ENCODE results near the gene MAN2B1.
A peak's percentile ranks its signal among the peaks of the same experiment; 100 is the strongest.

The MAN2B1 gene

DNA sequence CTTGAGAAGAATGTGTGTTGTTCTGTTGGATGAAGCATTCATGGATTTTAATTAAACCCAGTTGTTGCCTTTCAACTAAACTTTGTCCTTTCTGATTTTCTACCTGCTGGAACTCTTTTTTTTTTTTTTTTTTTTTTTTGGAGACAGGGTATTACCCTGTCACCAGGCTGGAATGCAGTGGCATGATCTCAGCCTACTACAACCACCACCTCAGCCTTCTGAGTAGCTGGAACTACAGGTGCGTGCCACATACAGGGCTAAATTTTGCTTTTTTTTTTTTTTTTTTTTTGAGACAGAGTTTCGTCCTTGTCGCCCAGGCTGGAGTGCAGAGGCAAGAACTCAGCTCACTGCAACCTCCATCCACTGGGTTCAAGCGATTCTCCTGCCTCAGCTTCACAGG lies 48.9 kb downstream of the MAN2B1 start:
- no peak for DNase-seq (ENCODE audit: low read depth in 2 of 2)

DNA sequence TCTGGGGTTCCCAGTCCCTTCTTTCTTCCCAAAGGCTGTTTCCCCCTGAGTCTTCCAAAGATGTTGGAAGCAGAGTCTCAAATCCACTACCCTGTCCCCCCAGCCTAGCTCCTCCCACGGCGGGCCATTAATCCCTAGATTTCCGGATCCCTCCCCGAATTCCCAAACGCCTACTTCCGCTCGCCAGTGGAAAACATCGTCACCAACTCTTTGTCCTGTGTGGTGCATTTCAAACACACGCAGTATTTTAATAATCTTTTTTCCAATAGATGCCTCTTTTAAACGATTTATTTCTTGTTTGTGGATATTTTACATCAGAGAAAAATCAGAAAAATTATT lies 55.2 kb downstream of the MAN2B1 start:
- no peak for DNase-seq (ENCODE audit: low read depth in 2 of 2)

DNA sequence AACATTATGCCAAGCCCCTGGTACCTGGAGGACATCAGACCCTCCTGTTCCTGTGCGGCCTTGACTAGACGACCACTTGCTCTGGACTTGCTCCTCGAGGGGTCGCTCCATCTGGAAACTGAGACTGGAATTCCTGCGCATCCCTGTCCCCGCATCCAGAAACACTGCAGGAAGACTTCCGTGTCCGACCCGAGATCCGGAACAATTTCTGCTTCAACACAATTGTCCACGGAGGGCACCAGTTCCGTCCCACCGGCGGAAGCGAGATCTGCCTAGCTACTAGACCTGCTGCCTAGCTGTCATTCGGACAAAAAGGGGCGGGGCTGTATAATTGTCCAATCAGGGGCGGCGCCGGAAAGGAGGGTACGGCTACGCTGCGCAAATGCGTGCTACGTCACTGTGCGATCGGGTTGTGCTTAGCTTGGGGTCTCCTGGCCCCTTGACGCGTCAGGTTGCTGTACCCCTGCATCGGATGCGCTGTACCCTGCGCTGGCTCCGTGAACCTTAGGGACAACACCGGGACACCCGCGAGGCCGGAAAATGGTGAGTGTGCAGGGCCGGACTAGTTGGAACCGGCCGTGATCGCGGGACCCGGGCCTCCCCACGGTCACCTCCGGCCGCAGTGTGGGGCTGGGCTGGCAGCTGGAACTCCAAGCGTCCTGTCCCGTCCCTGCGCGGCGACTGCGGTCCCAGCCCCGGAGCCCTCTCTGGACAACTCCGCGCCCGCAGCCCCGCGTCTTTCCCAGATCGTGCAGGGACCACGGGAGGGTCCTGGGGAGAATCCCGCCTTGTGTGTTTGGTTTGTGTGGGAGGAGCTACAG lies 55.8 kb downstream of the MAN2B1 start, which contains the start of the genes ZNF490 and ZNF791:
Gene ZNF490 (minus strand): TSS at position 274 of the 821 bp plus-strand sequence. CDS start 133 bp downstream, at position 141.
Gene ZNF791 (plus strand): TSS at position 381 of the 821 bp plus-strand sequence. CDS start 160 bp downstream, at position 541.
- DNase-seq (ENCODE audit: low read depth in 2 of 2), result peak; percentile 87 to 91

DNA sequence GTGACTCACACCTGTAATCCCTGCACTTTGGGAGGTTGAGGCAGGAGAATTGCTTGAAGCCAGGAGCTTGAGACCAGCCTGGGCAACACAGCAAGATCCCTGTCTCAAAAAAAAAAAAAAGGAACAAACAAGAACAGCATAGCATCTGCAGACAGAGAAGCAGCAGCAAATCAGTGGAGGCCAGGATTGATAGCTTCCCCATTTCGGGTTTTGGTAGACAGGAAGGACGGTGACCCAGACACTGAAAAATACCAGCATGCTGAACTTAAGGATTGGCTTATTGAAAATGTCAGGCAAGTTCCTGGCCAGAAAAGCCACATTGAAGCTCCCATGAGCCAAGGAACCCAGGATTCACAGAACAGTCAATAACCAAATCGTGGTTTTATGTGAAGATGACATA lies 58.9 kb downstream of the MAN2B1 start:
- no peak for DNase-seq (ENCODE audit: low read depth in 2 of 2)

DNA sequence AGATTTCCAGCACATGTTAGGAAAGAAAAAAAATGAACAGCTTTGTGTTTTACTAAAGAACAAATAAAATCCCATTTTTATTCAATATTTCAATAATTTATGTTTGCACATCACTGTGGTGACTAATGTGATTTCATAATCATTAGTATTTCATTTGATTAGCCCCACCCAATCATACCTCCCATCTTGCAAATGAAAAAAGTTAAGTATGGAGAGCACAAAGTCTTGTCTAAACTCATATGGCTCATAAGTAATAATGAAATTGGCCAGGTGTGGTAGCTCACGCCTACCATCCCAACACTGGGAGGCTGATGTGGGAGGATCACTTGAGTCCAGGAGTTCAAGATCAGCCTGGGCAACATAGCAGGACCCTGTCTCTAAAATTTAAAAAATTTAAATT lies 59.7 kb downstream of the MAN2B1 start:
- no peak for DNase-seq (ENCODE audit: low read depth in 2 of 2)

- DNase-seq (ENCODE audit: low read depth in 2 of 2), result peak in 1 of 2 donors; percentile 19
These were observed 62.8 kb downstream of the MAN2B1 start for GRCh38 chr19:12603714-12604113.

- no peak for DNase-seq (ENCODE audit: low read depth in 2 of 2)
These were observed 68.9 kb downstream of the MAN2B1 start for GRCh38 chr19:12597594-12597993.

DNA sequence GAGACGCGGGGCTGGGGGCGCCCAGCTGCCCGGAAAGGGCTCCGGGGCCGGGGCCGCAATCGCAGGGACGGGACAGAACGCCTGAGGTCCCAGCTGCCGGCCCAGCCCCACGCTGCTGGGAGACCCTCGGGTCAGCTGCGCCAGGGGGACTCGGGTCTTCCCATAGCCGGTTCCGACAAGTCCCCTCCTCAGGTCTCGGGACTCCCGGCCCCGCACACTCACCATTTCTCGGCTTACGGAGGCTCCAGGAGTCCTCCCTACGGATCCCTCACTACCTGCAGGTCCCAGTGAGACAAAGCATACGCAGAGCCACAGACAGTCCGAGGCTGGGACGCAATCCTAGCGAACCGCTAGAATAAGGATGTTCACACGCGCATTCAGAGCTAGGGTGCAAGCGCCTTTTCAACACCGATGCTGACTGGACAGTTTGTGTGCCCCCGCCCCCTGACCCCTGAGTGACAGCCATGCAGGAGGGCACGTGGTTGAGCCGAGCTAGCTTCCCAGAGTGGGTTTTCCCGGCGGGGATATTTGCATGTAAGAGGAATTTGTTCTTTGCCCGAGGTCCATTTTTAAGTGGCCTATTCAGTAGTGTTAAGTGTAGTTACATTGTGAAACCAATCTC lies 69.5 kb downstream of the MAN2B1 start:
- no peak for DNase-seq (ENCODE audit: low read depth in 2 of 2)
